Measurements from ENCODE around the gene GNA15.
"Not testable (repeated sequence)": the region's sequence is repeated elsewhere in the genome, so short reads cannot be mapped to it uniquely, and the experiment has no call there.

GNA15 gene

GRCh38 chr19:3157096-3157845, 21.4 kb downstream of the GNA15 start:
- Histone ChIP-seq H3K9me3 (ENCODE audit: control insufficient read depth, insufficient read depth, low read length) (no peaks in the 10 kb centered on the region), H3K9ac (ENCODE audit: low read depth, low read length) (no peak overlapping the region), H3K36me3 (ENCODE audit: insufficient read depth, low read length) (no peaks in the 10 kb centered on the region), H3K4me1 (ENCODE audit: insufficient read depth, low read length) (peaks cover 4% of the 10 kb centered on the region; the same call in 1 of the 2 replicates)

GRCh38 chr19:3159565-3159964, 23.7 kb downstream of the GNA15 start:
- peaks cover 4% of the 10 kb centered on the region; the same call in 1 of the 2 replicates for H3K4me1 ChIP-seq (ENCODE audit: insufficient read depth, low read length)
- no peaks in the 10 kb centered on the region for H3K9me3 ChIP-seq (ENCODE audit: control insufficient read depth, insufficient read depth, low read length)
- no peak overlapping the region for H3K9ac ChIP-seq (ENCODE audit: low read depth, low read length)
- H3K36me3 ChIP-seq (ENCODE audit: insufficient read depth, low read length) = no peaks in the 10 kb centered on the region

- Histone ChIP-seq H3K9ac (ENCODE audit: low read depth, low read length) (no peak overlapping the region), H3K36me3 (ENCODE audit: insufficient read depth, low read length) (no peaks in the 10 kb centered on the region), H3K4me1 (ENCODE audit: insufficient read depth, low read length) (no peaks in the 10 kb centered on the region; the same call in 1 of the 2 replicates), H3K9me3 (ENCODE audit: control insufficient read depth, insufficient read depth, low read length) (no peaks in the 10 kb centered on the region)
Measured at GRCh38 chr19:3160219-3160618, 24.4 kb downstream of the GNA15 start.

- Histone ChIP-seq H3K36me3 (ENCODE audit: insufficient read depth, low read length) (no peaks in the 10 kb centered on the region), H3K4me1 (ENCODE audit: insufficient read depth, low read length) (no peaks in the 10 kb centered on the region), H3K9ac (ENCODE audit: low read depth, low read length) (no peak overlapping the region)
Measured at GRCh38 chr19:3161453-3161852, 25.6 kb downstream of the GNA15 start.

GRCh38 chr19:3162418-3163229, 26.8 kb downstream of the GNA15 start:
- Histone ChIP-seq H3K9ac (ENCODE audit: low read depth, low read length) (no peak overlapping the region), H3K36me3 (ENCODE audit: insufficient read depth, low read length) (no peaks in the 10 kb centered on the region), H3K9me3 (ENCODE audit: control insufficient read depth, insufficient read depth, low read length) (no peaks in the 10 kb centered on the region), H3K4me1 (ENCODE audit: insufficient read depth, low read length) (no peaks in the 10 kb centered on the region)

More at GRCh38 chr19:3161453-3161852, 25.6 kb downstream of the GNA15 start:
- no peaks in the 10 kb centered on the region for H3K9me3 ChIP-seq (ENCODE audit: control insufficient read depth, insufficient read depth, low read length)

GRCh38 chr19:3163230-3163886, 27.5 kb downstream of the GNA15 start:
- no peaks in the 10 kb centered on the region for H3K36me3 ChIP-seq (ENCODE audit: insufficient read depth, low read length)

GRCh38 chr19:3163943-3164342, 28.1 kb downstream of the GNA15 start:
- Histone ChIP-seq H3K9ac (ENCODE audit: low read depth, low read length) (no peak overlapping the region), H3K36me3 (ENCODE audit: insufficient read depth, low read length) (no peaks in the 10 kb centered on the region), H3K4me1 (ENCODE audit: insufficient read depth, low read length) (no peaks in the 10 kb centered on the region)

More at GRCh38 chr19:3163230-3163886, 27.5 kb downstream of the GNA15 start:
- Histone ChIP-seq H3K9me3 (ENCODE audit: control insufficient read depth, insufficient read depth, low read length) (no peaks in the 10 kb centered on the region), H3K9ac (ENCODE audit: low read depth, low read length) (peak overlapping the region; percentile 32; the same call in 1 of the 2 replicates), H3K4me1 (ENCODE audit: insufficient read depth, low read length) (no peaks in the 10 kb centered on the region)

GRCh38 chr19:3167533-3168272, 31.9 kb downstream of the GNA15 start:
- Histone ChIP-seq H3K9me3 (ENCODE audit: control insufficient read depth, insufficient read depth, low read length) (no peaks in the 10 kb centered on the region), H3K36me3 (ENCODE audit: insufficient read depth, low read length) (no peaks in the 10 kb centered on the region), H3K4me1 (ENCODE audit: insufficient read depth, low read length) (no peaks in the 10 kb centered on the region), H3K9ac (ENCODE audit: low read depth, low read length) (no peak overlapping the region)

More at GRCh38 chr19:3163943-3164342, 28.1 kb downstream of the GNA15 start:
- no peaks in the 10 kb centered on the region for H3K9me3 ChIP-seq (ENCODE audit: control insufficient read depth, insufficient read depth, low read length)

GRCh38 chr19:3171894-3172672, 36.2 kb downstream of the GNA15 start:
- no peaks in the 10 kb centered on the region for H3K36me3 ChIP-seq (ENCODE audit: insufficient read depth, low read length)
- H3K9me3 ChIP-seq (ENCODE audit: control insufficient read depth, insufficient read depth, low read length) = no peaks in the 10 kb centered on the region
- H3K9ac ChIP-seq (ENCODE audit: low read depth, low read length) = no peak overlapping the region

GRCh38 chr19:3172673-3173000, 36.8 kb downstream of the GNA15 start:
- not testable (repeated sequence) for H3K4me1 ChIP-seq (ENCODE audit: insufficient read depth, low read length); H3K9ac ChIP-seq (ENCODE audit: low read depth, low read length); H3K9me3 ChIP-seq (ENCODE audit: control insufficient read depth, insufficient read depth, low read length); H3K36me3 ChIP-seq (ENCODE audit: insufficient read depth, low read length)

More at GRCh38 chr19:3171894-3172672, 36.2 kb downstream of the GNA15 start:
- H3K4me1 ChIP-seq (ENCODE audit: insufficient read depth, low read length) = no peaks in the 10 kb centered on the region

GRCh38 chr19:3175781-3176714, 40.2 kb downstream of the GNA15 start:
- Histone ChIP-seq H3K4me1 (ENCODE audit: insufficient read depth, low read length) (peaks cover 3% of the 10 kb centered on the region; the same call in 1 of the 2 replicates), H3K9ac (ENCODE audit: low read depth, low read length) (no peak overlapping the region), H3K9me3 (ENCODE audit: control insufficient read depth, insufficient read depth, low read length) (no peaks in the 10 kb centered on the region), H3K36me3 (ENCODE audit: insufficient read depth, low read length) (no peaks in the 10 kb centered on the region)

GRCh38 chr19:3176715-3177501, 41.1 kb downstream of the GNA15 start:
- Histone ChIP-seq H3K9ac (ENCODE audit: low read depth, low read length) (no peak overlapping the region), H3K36me3 (ENCODE audit: insufficient read depth, low read length) (no peaks in the 10 kb centered on the region), H3K4me1 (ENCODE audit: insufficient read depth, low read length) (peaks cover 3% of the 10 kb centered on the region; the same call in 1 of the 2 replicates), H3K9me3 (ENCODE audit: control insufficient read depth, insufficient read depth, low read length) (no peaks in the 10 kb centered on the region)

Data from ES-I3 (cell line).